Lower leg skin (tissue), 4 donors: ENCODE results near the gene GABRG3. TPM values are rescaled to one million over a fixed set of nuclear protein-coding genes. Genes with fewer than 3 reads are reported as not detected.

Experiments
- DNase-seq, 2 donors: peaks; one replicate each; pipeline ENCODE4 v3.0.0-alpha.2; 2019; ENCODE audit warnings: low spot score in 2 of 2
- H3K4me3 ChIP-seq: fragments of 200-600 bp; sonication (generic); 2 replicates; pipeline ENCODE4 v1.5.1; 2017; ENCODE audit warnings: mild to moderate bottlenecking, low read depth; ENCODE audit not compliant: poor library complexity, severe bottlenecking
- CTCF ChIP-seq, 3 donors: fragments of 450-650 bp; IDR thresholded peaks; one replicate each; pipeline ENCODE4 v1.5.1; 2016; ENCODE audit warnings: antibody characterized with exemption in 3 of 3, mild to moderate bottlenecking in 3 of 3, moderate library complexity in 2 of 3
- POLR2A ChIP-seq, 2 donors: fragments of 450-650 bp; IDR thresholded peaks; one replicate each; pipeline ENCODE4 v1.6.1; 2016 to 2017; ENCODE audit warnings: antibody characterized with exemption in 2 of 2, mild to moderate bottlenecking in 1 of 2, moderate library complexity in 1 of 2
- WGBS, 2 donors: methylation state at CpG; one replicate each; pipeline ENCODE4 v1.1.5; 2018; 5-methylcytosine and 5-hydroxymethylcytosine counted together
- intact Hi-C: fragments of 100-400 bp; cut with DNase I; formaldehyde crosslinking; loops from one replicate; pipeline ENCODE4 v1.15.0; 2023; ENCODE audit warnings: low total_unique reads
- total RNA-seq, 4 donors: library from RNA; depleted of rRNA; stranded (reverse); fragments of >200 nt; gene quantifications; one replicate each; pipeline ENCODE4 v1.1.0, GENCODE V29; 2016

The GABRG3 gene
- total RNA-seq, 4 donors from 2014 or later = 0.12 to 0.49 (median 0.25) TPM

GRCh38 chr15:27222479-27222878 is 251.5 kb downstream of the GABRG3 start:
- TF ChIP-seq CTCF (IDR thresholded peaks at IDR 0.05) (no peak), POLR2A (IDR thresholded peaks at IDR 0.05) (no peak)
- H3K4me3 ChIP-seq = no peak overlapping the region
- peak in 1 of 2 donors; percentile 43 for DNase-seq
- intact Hi-C loops = no loop called here
- 67 to 73% methylated on average over 4 of the region's 4 CpGs for WGBS, 2 donors

GRCh38 chr15:27223179-27223578 is 252.2 kb downstream of the GABRG3 start:
- 21 to 29% methylated on average over 2 of the region's 2 CpGs for WGBS, 2 donors
- intact Hi-C loops = no loop called here
- H3K4me3 ChIP-seq = no peak overlapping the region
- no peak for DNase-seq
- no peak for TF ChIP-seq CTCF (IDR thresholded peaks at IDR 0.05)
- no peak for TF ChIP-seq POLR2A (IDR thresholded peaks at IDR 0.05)

GRCh38 chr15:27231811-27232210 is 260.8 kb downstream of the GABRG3 start:
- TF ChIP-seq CTCF (IDR thresholded peaks at IDR 0.05) = no peak
- no peak for TF ChIP-seq POLR2A (IDR thresholded peaks at IDR 0.05)
- WGBS, 2 donors = 58 to 65% methylated on average over 2 of the region's 2 CpGs
- no peak for DNase-seq
- H3K4me3 ChIP-seq = no peak overlapping the region
- intact Hi-C loops = no loop called here

- intact Hi-C loops = no loop called here
- TF ChIP-seq CTCF (IDR thresholded peaks at IDR 0.05) = no peak
- TF ChIP-seq POLR2A (IDR thresholded peaks at IDR 0.05) = no peak
- 71 to 76% methylated on average over 4 of the region's 4 CpGs for WGBS, 2 donors
- no peak overlapping the region for H3K4me3 ChIP-seq
- peak in 1 of 2 donors; percentile 10 for DNase-seq
Observed at GRCh38 chr15:27232876-27233275, 261.9 kb downstream of the GABRG3 start.

GRCh38 chr15:27234593-27234992 is 263.6 kb downstream of the GABRG3 start:
- 92 to 94% methylated on average over 4 of the region's 4 CpGs for WGBS, 2 donors

More at GRCh38 chr15:27234593-27234992, 263.6 kb downstream of the GABRG3 start:
- H3K4me3 ChIP-seq = no peak overlapping the region
- TF ChIP-seq CTCF (IDR thresholded peaks at IDR 0.05) = no peak
- TF ChIP-seq POLR2A (IDR thresholded peaks at IDR 0.05) = no peak
- intact Hi-C loops = no loop called here
- no peak for DNase-seq
